GM18505 (cell line): ENCODE results near the gene NIPAL3.
A peak's percentile ranks its signal among the peaks of the same experiment; 100 is the strongest.

ENCODE experiments used
- ATAC-seq: cut with Tn5 transposase; IDR thresholded peaks from one replicate; pipeline ENCODE4 v1.9.1; 2021; ENCODE audit not compliant: unreplicated experiment
- POLR2A ChIP-seq: IDR thresholded peaks from 4 replicates; pipeline ENCODE4 v1.6.1; 2011; ENCODE audit warnings: borderline replicate concordance; ENCODE audit not compliant: insufficient read depth, insufficient read length; ENCODE audit errors: extremely low read depth

Gene NIPAL3

DNA sequence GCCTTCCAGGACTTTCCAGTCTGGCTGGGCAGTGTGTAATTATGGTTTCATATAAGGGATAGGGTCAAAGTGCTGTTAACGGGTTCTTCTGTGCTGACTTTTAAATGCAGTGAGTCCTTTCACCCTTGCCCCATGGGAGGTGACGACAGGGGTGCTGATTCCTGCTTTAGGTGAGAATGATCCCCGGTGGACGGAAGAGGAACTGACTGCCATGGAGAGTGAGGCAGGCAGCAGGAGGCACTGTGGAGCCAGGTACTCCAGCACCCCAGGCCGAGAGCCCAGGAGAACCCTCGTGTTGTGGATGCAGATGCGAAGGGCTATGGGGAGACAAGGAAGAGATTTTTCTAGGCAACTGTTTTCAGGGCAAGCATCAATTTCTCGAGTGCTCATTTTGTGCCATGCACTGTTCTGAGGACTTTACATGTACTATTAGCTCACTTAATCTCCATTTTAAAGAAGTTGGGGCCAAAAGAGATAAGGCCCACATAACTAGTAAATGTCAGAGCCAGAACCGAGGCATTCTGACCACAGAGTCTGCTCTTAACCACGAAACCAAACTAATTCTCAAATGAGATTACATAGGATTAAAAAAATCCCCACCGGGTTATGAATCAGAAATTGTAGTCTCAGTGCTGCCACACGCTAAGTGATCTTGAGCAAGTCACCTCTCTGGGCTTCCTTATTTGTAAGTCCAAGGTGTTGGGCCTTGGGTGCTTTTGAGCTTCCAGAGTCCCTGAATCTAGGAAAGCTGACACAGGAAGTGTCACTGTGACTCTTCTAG lies 30.3 kb upstream of the NIPAL3 start:
- no peak for TF ChIP-seq POLR2A

DNA sequence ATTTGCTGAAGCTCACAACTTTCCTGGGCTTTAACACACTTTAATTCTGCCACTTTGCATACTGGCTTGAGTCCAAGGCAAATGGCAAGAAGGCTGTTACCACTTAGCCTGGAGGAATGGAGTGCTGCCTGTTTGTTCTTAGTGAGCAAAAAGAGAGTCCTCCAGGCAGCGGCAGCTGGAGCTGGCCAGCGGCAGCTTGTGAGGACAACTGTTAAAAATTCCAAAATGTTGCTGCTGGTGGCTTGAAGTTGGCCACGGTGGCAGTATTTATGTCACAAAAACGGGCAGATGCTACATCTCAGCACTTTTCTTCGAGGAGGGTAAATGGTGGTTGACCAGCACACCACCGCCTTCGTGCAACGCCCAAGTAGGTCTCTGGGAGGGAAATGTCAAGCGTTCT lies 29.4 kb upstream of the NIPAL3 start:
- ATAC-seq = no peak
- TF ChIP-seq POLR2A = no peak

More for the DNA sequence above, 30.3 kb upstream of the NIPAL3 start:
- ATAC-seq = no peak

DNA sequence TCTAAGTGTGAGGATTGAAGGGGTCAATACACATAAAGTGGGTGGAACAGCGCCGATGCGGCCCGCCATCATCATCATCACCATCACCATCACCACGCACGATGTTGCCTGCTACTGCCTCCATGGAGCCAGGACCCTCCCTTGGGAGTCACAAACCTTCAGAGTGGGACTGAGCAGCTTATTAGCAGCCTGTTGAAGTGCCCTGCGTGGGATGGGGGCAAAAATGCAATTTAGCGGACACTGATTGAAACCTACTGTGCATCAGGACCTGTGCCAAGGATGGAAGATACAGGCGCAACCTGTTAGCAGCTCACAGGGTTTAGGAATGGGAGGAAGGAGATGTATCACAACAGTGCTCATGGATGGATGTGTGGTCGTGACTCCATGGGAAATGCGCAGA lies 28.7 kb upstream of the NIPAL3 start:
- no peak for ATAC-seq
- no peak for TF ChIP-seq POLR2A

DNA sequence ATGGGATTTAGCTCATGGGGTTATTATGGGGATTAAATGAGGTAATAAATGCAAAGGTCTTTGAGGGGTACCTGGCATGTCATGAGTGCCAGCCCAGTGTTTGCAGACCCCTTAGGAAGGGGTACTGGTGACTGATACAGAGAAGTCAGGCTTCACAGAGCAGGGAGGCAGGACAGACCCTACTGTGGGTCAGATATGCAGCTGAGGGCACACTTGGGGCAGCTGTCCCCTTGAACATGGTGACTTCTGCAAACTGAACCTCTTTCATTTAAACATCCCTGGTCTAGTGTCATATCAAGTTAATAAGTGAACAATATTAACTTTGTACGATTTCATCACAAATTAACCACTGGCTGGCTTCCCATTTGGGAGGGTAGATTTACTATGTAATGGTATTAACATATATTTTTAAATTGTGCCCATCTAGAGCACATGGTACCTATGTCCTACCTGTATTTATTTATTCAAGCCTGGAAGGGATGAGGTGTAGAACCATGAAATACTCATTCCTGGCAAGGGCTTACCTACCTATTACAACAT lies 27.9 kb upstream of the NIPAL3 start:
- ATAC-seq = no peak
- TF ChIP-seq POLR2A = no peak

- no peak for TF ChIP-seq POLR2A
Observed at GRCh38 chr1:24388331-24388885, 27.2 kb upstream of the NIPAL3 start.

GRCh38 chr1:24389231-24389678 lies 26.3 kb upstream of the NIPAL3 start:
- no peak for ATAC-seq
- no peak for TF ChIP-seq POLR2A

More at GRCh38 chr1:24388331-24388885, 27.2 kb upstream of the NIPAL3 start:
- ATAC-seq = no peak

GRCh38 chr1:24390924-24391782 lies 24.4 kb upstream of the NIPAL3 start:
- peak; percentile 39 for ATAC-seq
- no peak for TF ChIP-seq POLR2A

DNA sequence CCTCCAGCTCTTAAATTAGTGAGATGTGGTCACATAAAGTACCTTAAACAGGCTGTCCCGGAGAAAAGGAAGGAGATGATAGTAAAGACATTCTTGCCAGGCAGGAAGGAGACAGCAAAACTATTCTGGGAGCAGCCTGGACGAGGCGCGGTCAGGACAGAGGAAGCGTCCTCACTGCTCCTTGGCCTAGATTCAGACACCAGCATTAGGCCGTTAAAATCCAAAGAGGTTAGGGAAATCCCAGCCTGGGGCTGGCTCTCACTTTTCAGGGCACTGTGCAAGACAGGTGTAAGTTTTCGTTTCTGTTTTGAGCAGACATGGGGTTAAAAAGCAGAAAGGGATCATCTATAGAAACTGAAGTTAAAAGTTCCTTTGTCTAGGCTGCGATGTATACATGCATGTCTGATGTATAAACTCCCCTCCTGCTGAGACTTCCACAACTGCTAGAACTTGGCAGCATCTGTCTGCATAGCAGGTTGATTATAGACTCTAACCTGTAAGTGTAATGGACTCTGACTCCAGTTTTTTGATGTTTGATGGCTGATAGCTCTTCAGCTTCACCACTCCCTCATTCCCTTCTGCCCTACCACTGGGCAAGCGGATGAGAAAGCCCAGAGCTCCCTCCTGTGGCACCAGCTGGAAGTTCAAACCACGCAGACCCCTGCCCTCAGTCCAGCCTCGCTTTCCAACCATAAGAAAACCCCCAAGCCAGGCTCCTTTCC lies 23.6 kb upstream of the NIPAL3 start:
- TF ChIP-seq POLR2A = peak; percentile 38
- peak; percentile 57 for ATAC-seq

DNA sequence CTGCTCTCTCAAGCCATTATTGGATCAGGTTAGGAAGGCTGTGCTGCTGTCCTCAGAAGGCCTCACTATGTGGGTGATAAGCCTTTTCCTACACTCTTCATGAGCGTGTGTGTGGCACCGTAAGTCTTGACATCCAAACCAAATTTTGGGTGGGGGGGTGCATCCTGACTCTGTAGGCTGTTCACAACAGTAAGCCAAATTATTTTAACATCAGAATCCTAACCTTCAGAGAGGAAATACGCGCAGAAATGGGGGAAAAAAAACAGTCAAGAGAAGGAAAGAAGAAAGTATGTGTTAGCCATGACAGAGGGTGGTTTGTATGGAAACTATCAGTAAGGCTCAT lies 23.0 kb upstream of the NIPAL3 start:
- ATAC-seq = no peak

GRCh38 chr1:24392982-24393650 lies 22.5 kb upstream of the NIPAL3 start:
- TF ChIP-seq POLR2A = no peak
- ATAC-seq = no peak

More for the DNA sequence above, 23.0 kb upstream of the NIPAL3 start:
- TF ChIP-seq POLR2A = no peak

DNA sequence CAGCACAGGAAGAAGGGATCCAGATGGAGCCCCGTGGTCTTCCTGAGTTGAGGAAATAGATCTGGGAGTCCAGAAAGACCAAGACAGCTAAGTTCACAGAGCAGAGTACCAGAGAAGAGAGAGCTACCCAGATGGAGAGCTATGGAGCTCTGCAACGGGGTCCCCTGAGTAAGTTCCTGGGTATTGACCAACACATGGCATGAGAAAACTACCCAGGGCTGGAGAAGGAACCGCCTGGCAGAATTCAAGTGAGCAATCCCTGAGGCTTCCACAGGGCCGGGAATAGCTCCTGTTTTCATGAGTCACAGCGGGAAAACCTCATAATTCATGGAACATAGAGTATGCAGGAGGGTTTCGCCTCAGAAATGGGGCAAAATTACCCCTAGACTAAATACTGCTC lies 21.7 kb upstream of the NIPAL3 start:
- TF ChIP-seq POLR2A = no peak
- no peak for ATAC-seq

DNA sequence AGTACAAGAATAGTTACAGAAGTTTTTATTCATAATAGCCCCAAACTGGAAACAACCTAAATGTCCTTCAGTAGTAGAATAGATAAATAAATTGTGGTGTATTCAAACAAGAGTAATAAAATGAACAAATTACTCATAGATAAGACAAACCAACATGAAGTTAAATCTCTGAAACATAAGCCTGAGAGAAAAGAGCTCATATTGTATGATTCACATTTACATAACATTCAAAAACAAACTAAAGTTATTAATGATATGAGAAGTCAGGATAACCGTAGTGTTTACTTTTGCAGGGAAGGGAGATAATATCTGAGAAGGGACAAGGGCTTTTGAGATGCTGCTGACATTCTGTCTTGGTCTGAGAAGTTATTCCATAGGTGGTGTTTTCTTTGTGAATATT lies 15.5 kb upstream of the NIPAL3 start:
- no peak for ATAC-seq
- no peak for TF ChIP-seq POLR2A
